ENCODE data around the gene TSC22D3.

TSC22D3 gene

GRCh38 chrX:107714206-107714891, 61.2 kb downstream of the TSC22D3 start:
- H3K36me3 Mint-ChIP-seq (ENCODE audit: low read depth), result peaks cover 21% of the 10 kb centered on the region
- no peaks in the 10 kb centered on the region for H3K9me3 Mint-ChIP-seq
- H3K27ac Mint-ChIP-seq, result no peak overlapping the region
- no peaks in the 10 kb centered on the region for H3K27me3 Mint-ChIP-seq
- peaks cover 70% of the 10 kb centered on the region for H3K4me1 Mint-ChIP-seq (ENCODE audit: low read depth)
- peak overlapping the region; percentile 91 for H3K4me3 Mint-ChIP-seq

GRCh38 chrX:107713543-107714205, 61.9 kb downstream of the TSC22D3 start:
- no peaks in the 10 kb centered on the region for H3K9me3 Mint-ChIP-seq
- H3K27ac Mint-ChIP-seq, result peak overlapping the region; percentile 49
- H3K4me3 Mint-ChIP-seq, result no peak overlapping the region
- H3K4me1 Mint-ChIP-seq (ENCODE audit: low read depth), result peaks cover 73% of the 10 kb centered on the region
- peaks cover 21% of the 10 kb centered on the region for H3K36me3 Mint-ChIP-seq (ENCODE audit: low read depth)
- H3K27me3 Mint-ChIP-seq, result no peaks in the 10 kb centered on the region

GRCh38 chrX:107713203-107713542, 62.4 kb downstream of the TSC22D3 start:
- Mint-ChIP-seq H3K27ac (peak overlapping the region; percentile 49), H3K4me3 (no peak overlapping the region), H3K27me3 (no peaks in the 10 kb centered on the region)

GRCh38 chrX:107712231-107713202, 63.1 kb downstream of the TSC22D3 start:
- Mint-ChIP-seq H3K9me3 (no peaks in the 10 kb centered on the region), H3K4me3 (peak overlapping the region; percentile 33), H3K27me3 (no peaks in the 10 kb centered on the region), H3K27ac (peak overlapping the region; percentile 85), H3K36me3 (ENCODE audit: low read depth) (peaks cover 21% of the 10 kb centered on the region), H3K4me1 (ENCODE audit: low read depth) (peaks cover 62% of the 10 kb centered on the region)

More at GRCh38 chrX:107713203-107713542, 62.4 kb downstream of the TSC22D3 start:
- H3K4me1 Mint-ChIP-seq (ENCODE audit: low read depth), result peaks cover 68% of the 10 kb centered on the region
- no peaks in the 10 kb centered on the region for H3K9me3 Mint-ChIP-seq
- peaks cover 21% of the 10 kb centered on the region for H3K36me3 Mint-ChIP-seq (ENCODE audit: low read depth)

- H3K36me3 Mint-ChIP-seq (ENCODE audit: low read depth), result peaks cover 21% of the 10 kb centered on the region
- H3K4me1 Mint-ChIP-seq (ENCODE audit: low read depth), result peaks cover 56% of the 10 kb centered on the region
- peak overlapping the region; percentile 80 for H3K4me3 Mint-ChIP-seq
- H3K27ac Mint-ChIP-seq, result peak overlapping the region; percentile 97
- H3K9me3 Mint-ChIP-seq, result no peaks in the 10 kb centered on the region
- no peaks in the 10 kb centered on the region for H3K27me3 Mint-ChIP-seq
These were observed 63.9 kb downstream of the TSC22D3 start for GRCh38 chrX:107711521-107712181.

DNA sequence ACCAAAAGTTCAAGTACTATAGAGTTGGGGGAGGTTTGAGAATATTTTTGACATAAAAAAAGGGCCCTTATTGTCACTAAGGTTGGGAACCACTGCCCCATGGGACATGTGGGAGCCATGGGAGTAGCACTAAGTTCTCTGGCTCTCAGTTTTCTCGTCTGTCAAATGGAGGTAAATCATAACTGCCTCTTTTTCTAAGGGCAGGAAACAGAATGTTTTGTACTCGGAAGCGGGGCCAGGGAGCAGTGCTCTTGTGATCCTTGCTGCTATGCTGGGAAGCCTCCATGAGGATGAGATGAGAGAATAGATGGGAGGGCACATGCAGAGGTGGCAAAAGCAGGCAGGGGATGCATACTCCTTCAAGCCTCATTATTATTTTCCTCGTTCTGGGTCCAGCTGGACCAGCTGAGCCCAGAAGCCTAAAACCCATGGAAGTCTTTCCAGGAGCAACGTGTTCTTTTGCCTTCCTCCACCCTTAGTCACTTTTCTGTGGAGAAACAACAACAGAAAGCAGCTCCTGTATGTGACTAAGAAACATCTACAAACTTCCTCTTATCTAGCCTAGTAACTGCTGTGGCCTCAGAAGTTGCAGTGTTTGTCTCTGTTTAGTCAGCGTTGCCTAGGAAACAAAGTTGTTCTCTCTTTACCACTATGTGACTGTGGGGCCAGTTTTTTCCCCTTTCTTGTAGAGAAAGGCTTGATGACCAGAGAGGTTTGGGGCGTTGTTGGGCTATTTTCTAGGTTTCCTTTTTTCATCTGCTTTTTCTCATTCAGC, 64.8 kb downstream of the TSC22D3 start:
- H3K9me3 Mint-ChIP-seq, result no peaks in the 10 kb centered on the region
- peaks cover 21% of the 10 kb centered on the region for H3K36me3 Mint-ChIP-seq (ENCODE audit: low read depth)
- H3K27ac Mint-ChIP-seq, result peak overlapping the region; percentile 97
- no peaks in the 10 kb centered on the region for H3K27me3 Mint-ChIP-seq
- peaks cover 56% of the 10 kb centered on the region for H3K4me1 Mint-ChIP-seq (ENCODE audit: low read depth)
- H3K4me3 Mint-ChIP-seq, result peak overlapping the region; percentile 80

DNA sequence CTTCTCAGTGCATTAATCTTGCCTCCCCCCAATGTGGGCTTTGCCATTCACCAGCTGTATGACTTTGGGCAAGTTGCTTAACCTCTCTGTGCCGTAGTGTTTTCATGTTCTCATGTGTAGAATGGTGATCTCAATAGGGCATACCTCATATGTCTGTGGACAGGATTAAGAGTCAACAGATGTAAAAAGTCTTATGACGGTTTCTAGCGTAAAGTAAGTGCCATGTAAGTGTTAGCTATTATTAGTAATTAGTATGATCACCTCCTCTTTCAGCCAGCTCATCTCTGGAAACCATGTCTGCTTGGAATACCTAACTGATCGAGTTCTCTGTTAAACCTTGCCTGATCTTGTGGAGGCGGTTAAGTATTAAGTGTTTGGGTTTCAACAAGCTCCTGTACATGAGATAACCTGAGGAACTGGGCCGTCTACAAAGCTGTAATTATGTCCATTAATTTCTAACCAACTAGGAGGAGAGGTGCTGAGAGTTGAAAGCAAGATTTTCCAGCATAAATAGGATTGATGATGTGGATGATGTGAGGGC, 66.3 kb downstream of the TSC22D3 start:
- H3K27ac Mint-ChIP-seq, result no peak overlapping the region
- H3K4me1 Mint-ChIP-seq (ENCODE audit: low read depth), result peaks cover 48% of the 10 kb centered on the region
- H3K36me3 Mint-ChIP-seq (ENCODE audit: low read depth), result peaks cover 14% of the 10 kb centered on the region
- H3K9me3 Mint-ChIP-seq, result no peaks in the 10 kb centered on the region
- H3K4me3 Mint-ChIP-seq, result no peak overlapping the region
- H3K27me3 Mint-ChIP-seq, result no peaks in the 10 kb centered on the region

GRCh38 chrX:107708762-107709161, 66.8 kb downstream of the TSC22D3 start:
- H3K4me3 Mint-ChIP-seq, result no peak overlapping the region
- H3K27me3 Mint-ChIP-seq, result no peaks in the 10 kb centered on the region
- H3K4me1 Mint-ChIP-seq (ENCODE audit: low read depth), result peaks cover 42% of the 10 kb centered on the region
- no peak overlapping the region for H3K27ac Mint-ChIP-seq
- no peaks in the 10 kb centered on the region for H3K9me3 Mint-ChIP-seq
- H3K36me3 Mint-ChIP-seq (ENCODE audit: low read depth), result peaks cover 10% of the 10 kb centered on the region

DNA sequence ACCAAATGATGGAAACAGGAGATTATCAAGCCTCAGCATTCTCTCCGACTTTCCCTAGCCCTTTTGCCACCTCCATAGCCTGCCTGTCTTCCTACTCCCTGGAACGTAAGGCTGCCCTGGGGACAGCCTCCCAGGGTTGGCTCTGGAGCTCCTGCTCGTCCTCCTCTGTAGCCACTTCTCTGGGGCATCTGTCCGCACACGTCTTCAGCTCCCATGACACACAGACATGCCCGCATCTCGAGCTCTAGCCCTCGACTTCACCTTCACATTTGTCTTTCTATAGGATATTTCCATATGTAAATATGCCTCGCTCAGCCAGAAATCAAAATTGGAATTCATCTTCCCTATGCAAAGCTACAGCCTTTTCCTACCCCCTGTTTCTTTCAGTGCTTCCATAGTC, 67.7 kb downstream of the TSC22D3 start:
- Mint-ChIP-seq H3K4me1 (ENCODE audit: low read depth) (peaks cover 33% of the 10 kb centered on the region), H3K27ac (no peak overlapping the region), H3K36me3 (ENCODE audit: low read depth) (peaks cover 2% of the 10 kb centered on the region), H3K9me3 (no peaks in the 10 kb centered on the region), H3K27me3 (no peaks in the 10 kb centered on the region), H3K4me3 (no peak overlapping the region)

GRCh38 chrX:107706309-107706708, 69.3 kb downstream of the TSC22D3 start:
- no peak overlapping the region for H3K4me3 Mint-ChIP-seq
- H3K4me1 Mint-ChIP-seq (ENCODE audit: low read depth), result peaks cover 23% of the 10 kb centered on the region
- no peak overlapping the region for H3K27ac Mint-ChIP-seq
- no peaks in the 10 kb centered on the region for H3K9me3 Mint-ChIP-seq
- no peaks in the 10 kb centered on the region for H3K27me3 Mint-ChIP-seq
- H3K36me3 Mint-ChIP-seq (ENCODE audit: low read depth), result no peaks in the 10 kb centered on the region

GRCh38 chrX:107704587-107704986, 71.0 kb downstream of the TSC22D3 start:
- Mint-ChIP-seq H3K4me1 (ENCODE audit: low read depth) (peaks cover 24% of the 10 kb centered on the region), H3K27ac (no peak overlapping the region), H3K36me3 (ENCODE audit: low read depth) (no peaks in the 10 kb centered on the region)

GRCh38 chrX:107704181-107704580, 71.4 kb downstream of the TSC22D3 start:
- no peak overlapping the region for H3K4me3 Mint-ChIP-seq
- no peaks in the 10 kb centered on the region for H3K36me3 Mint-ChIP-seq (ENCODE audit: low read depth)
- H3K9me3 Mint-ChIP-seq, result no peaks in the 10 kb centered on the region
- H3K4me1 Mint-ChIP-seq (ENCODE audit: low read depth), result peaks cover 24% of the 10 kb centered on the region
- H3K27ac Mint-ChIP-seq, result no peak overlapping the region
- no peaks in the 10 kb centered on the region for H3K27me3 Mint-ChIP-seq

More at GRCh38 chrX:107704587-107704986, 71.0 kb downstream of the TSC22D3 start:
- Mint-ChIP-seq H3K9me3 (no peaks in the 10 kb centered on the region), H3K4me3 (no peak overlapping the region), H3K27me3 (no peaks in the 10 kb centered on the region)

- H3K4me1 Mint-ChIP-seq (ENCODE audit: low read depth), result peaks cover 21% of the 10 kb centered on the region
- H3K4me3 Mint-ChIP-seq, result no peak overlapping the region
- no peaks in the 10 kb centered on the region for H3K9me3 Mint-ChIP-seq
- no peaks in the 10 kb centered on the region for H3K27me3 Mint-ChIP-seq
- no peaks in the 10 kb centered on the region for H3K36me3 Mint-ChIP-seq (ENCODE audit: low read depth)
- H3K27ac Mint-ChIP-seq, result no peak overlapping the region
These were observed 74.0 kb downstream of the TSC22D3 start for GRCh38 chrX:107701493-107702121.

Measured in stimulated activated naive CD8-positive, alpha-beta T cell treated with anti-CD3 and anti-CD28 coated beads, Interleukin-15, Interleukin-2, amounts not matched to agents 100 ng/mL and 50 ng/mL, for 24 hours (primary cell).